Fibroblast of lung (primary cell): ENCODE data around the gene CNTN1. TPM values are rescaled to one million over a fixed set of nuclear protein-coding genes. Genes with fewer than 3 reads are reported as not detected.

Experiments
- DNase-seq, 2 donors: peaks; one replicate each; pipeline versions ENCODE4 v3.0.0 to v3.0.0-alpha.2; 2010; ENCODE audit warnings: low read depth in 2 of 2
- H2AFZ ChIP-seq: 2 replicates; pipeline ENCODE4 v1.5.1; 2012; ENCODE audit warnings: low read length, control low read depth, inconsistent platforms
- H3K27ac ChIP-seq: 2 replicates; pipeline ENCODE4 v1.5.1; 2011; ENCODE audit warnings: low read length, control low read depth; ENCODE audit not compliant: insufficient read depth
- H3K27me3 ChIP-seq: 2 replicates; pipeline ENCODE4 v1.5.1; 2011; ENCODE audit warnings: mild to moderate bottlenecking, low read length; ENCODE audit not compliant: control insufficient read depth, insufficient read depth
- H3K36me3 ChIP-seq: 2 replicates; pipeline ENCODE4 v1.5.1; 2011; ENCODE audit warnings: low read length; ENCODE audit not compliant: control insufficient read depth, insufficient read depth
- H3K4me1 ChIP-seq: 2 replicates; pipeline ENCODE4 v1.5.1; 2011; ENCODE audit warnings: low read length; ENCODE audit not compliant: control insufficient read depth, insufficient read depth; ENCODE audit errors: extremely low read depth
- H3K4me2 ChIP-seq: 2 replicates; pipeline ENCODE4 v1.5.1; 2011; ENCODE audit warnings: low read length, control low read depth; ENCODE audit not compliant: insufficient read depth; ENCODE audit errors: extremely low read depth
- H3K4me3 ChIP-seq, 4 experiments: fragments of 200-600 bp in 1 of 4; sonication (generic) in 1 of 4; replicated peaks in 1 of 4; 2 replicates each; pipeline ENCODE4 v1.5.1; 2011 to 2016; ENCODE audit warnings: low read length in 4 of 4, low read depth in 3 of 4, mild to moderate bottlenecking in 3 of 4, control low read depth in 2 of 4, inconsistent platforms in 1 of 4, mixed read lengths in 1 of 4; ENCODE audit not compliant: insufficient read depth in 1 of 4; ENCODE audit errors: control extremely low read depth in 1 of 4
- H3K79me2 ChIP-seq: 2 replicates; pipeline ENCODE4 v1.5.1; 2012; ENCODE audit warnings: mild to moderate bottlenecking, low read length, inconsistent platforms; ENCODE audit not compliant: control insufficient read depth, insufficient read depth
- H3K9ac ChIP-seq: 2 replicates; pipeline ENCODE4 v1.5.1; 2011; ENCODE audit warnings: mild to moderate bottlenecking, low read length, control low read depth; ENCODE audit not compliant: insufficient read depth
- H3K9me3 ChIP-seq: 2 replicates; pipeline ENCODE4 v1.5.1; 2012; ENCODE audit warnings: low read depth, low read length; ENCODE audit not compliant: control insufficient read depth, insufficient read depth
- H4K20me1 ChIP-seq: 2 replicates; pipeline ENCODE4 v1.5.1; 2011; ENCODE audit warnings: low read length; ENCODE audit not compliant: control insufficient read depth, insufficient read depth; ENCODE audit errors: extremely low read depth
- CTCF ChIP-seq, 2 donors: IDR thresholded peaks in 1 of 2; conservative IDR thresholded peaks in 1 of 2; 1 replicate in 1 of 2; 2 replicates in 1 of 2; pipeline ENCODE4 v1.5.1; 2011 to 2012; ENCODE audit warnings: low read length in 2 of 2, control low read depth in 1 of 2, inconsistent platforms in 1 of 2, low read depth in 1 of 2, mild to moderate bottlenecking in 1 of 2
- EZH2 ChIP-seq: IDR thresholded peaks from 2 replicates; pipeline ENCODE4 v1.5.1; 2012; ENCODE audit warnings: low read length, control low read depth, mild to moderate bottlenecking; ENCODE audit errors: missing control alignments
- polyA plus RNA-seq, 2 donors: library from polyadenylated mRNA; depleted of rRNA in 1 of 2; stranded (reverse) in 1 of 2; unstranded in 1 of 2; fragments of >200 nt; gene quantifications; 2 replicates each; pipeline ENCODE4 v1.2.1, GENCODE V29; 2011 to 2012; ENCODE audit warnings: missing spikeins in 1 of 2
- total RNA-seq: library from RNA; depleted of rRNA; stranded (reverse); fragments of >200 nt; gene quantifications from 2 replicates; pipeline ENCODE4 v1.2.1, GENCODE V29; 2014

Gene CNTN1
- total and polyA plus RNA-seq, 2 donors (not counting 1 experiment from before 2014, with no cell fraction given) = 0.22 to 0.83 TPM

- Histone ChIP-seq H4K20me1 (no peaks in the 10 kb centered on the region), H3K79me2 (no peaks in the 10 kb centered on the region), H3K4me2 (no peak overlapping the region), H3K27ac (no peak overlapping the region), H3K4me1 (no peaks in the 10 kb centered on the region), H3K27me3 (no peaks in the 10 kb centered on the region), H3K4me3 (no peak overlapping the region), H3K9me3 (no peaks in the 10 kb centered on the region), H2AFZ (no peak overlapping the region), H3K36me3 (no peaks in the 10 kb centered on the region), H3K9ac (no peak overlapping the region)
- TF ChIP-seq EZH2 (no peak), CTCF (conservative IDR thresholded peaks at IDR 0.05 in 1 of 2, IDR thresholded peaks at IDR 0.05 in 1 of 2; ENCODE audit: low read depth in 1 of 2, low read length in 2 of 2) (no peak)
- DNase-seq = no peak
Observed at GRCh38 chr12:40969796-40970195, 277.6 kb downstream of the CNTN1 start.

- TF ChIP-seq EZH2 (no peak), CTCF (conservative IDR thresholded peaks at IDR 0.05 in 1 of 2, IDR thresholded peaks at IDR 0.05 in 1 of 2; ENCODE audit: low read depth in 1 of 2, low read length in 2 of 2) (no peak)
- Histone ChIP-seq H3K9ac (no peak overlapping the region), H3K4me2 (no peak overlapping the region), H3K9me3 (no peaks in the 10 kb centered on the region), H3K4me3 (no peak overlapping the region), H3K79me2 (no peaks in the 10 kb centered on the region), H3K4me1 (no peaks in the 10 kb centered on the region), H4K20me1 (no peaks in the 10 kb centered on the region), H3K27me3 (no peaks in the 10 kb centered on the region), H3K36me3 (no peaks in the 10 kb centered on the region), H3K27ac (no peak overlapping the region), H2AFZ (no peak overlapping the region)
- DNase-seq = no peak
Observed at GRCh38 chr12:40970320-40970907, 278.2 kb downstream of the CNTN1 start.

- Histone ChIP-seq H3K9ac (no peak overlapping the region), H3K4me1 (no peaks in the 10 kb centered on the region), H3K36me3 (no peaks in the 10 kb centered on the region), H3K4me2 (no peak overlapping the region), H4K20me1 (no peaks in the 10 kb centered on the region), H3K79me2 (no peaks in the 10 kb centered on the region), H3K4me3 (no peak overlapping the region), H3K27ac (no peak overlapping the region), H2AFZ (no peak overlapping the region), H3K9me3 (no peaks in the 10 kb centered on the region), H3K27me3 (no peaks in the 10 kb centered on the region)
- TF ChIP-seq CTCF (conservative IDR thresholded peaks at IDR 0.05 in 1 of 2, IDR thresholded peaks at IDR 0.05 in 1 of 2; ENCODE audit: low read depth in 1 of 2, low read length in 2 of 2) (no peak), EZH2 (no peak)
- peak in 1 of 2 donors; percentile 21 for DNase-seq
Observed at GRCh38 chr12:40971911-40972310, 279.7 kb downstream of the CNTN1 start.
